Activated T-cell treated with anti-CD3 and anti-CD28 coated beads, Interleukin-2, amount 50 U/mL, for 48 hours (primary cell): ENCODE data around the gene HMX3.

Experiments
- DNase-seq, 2 experiments: peaks; one replicate each; pipeline ENCODE4 v3.0.0-alpha.2; 2020

The HMX3 gene

GRCh38 chr10:123135415-123136141, at the start of gene HMX3:
Gene HMX3, plus strand, starts transcription at chr10:123135970. Its CDS starts 81 bp downstream, at chr10:123136051.
- DNase-seq = peak; percentile 65 to 71

GRCh38 chr10:123086281-123086680, 49.5 kb upstream of the HMX3 start:
- DNase-seq = no peak

DNA sequence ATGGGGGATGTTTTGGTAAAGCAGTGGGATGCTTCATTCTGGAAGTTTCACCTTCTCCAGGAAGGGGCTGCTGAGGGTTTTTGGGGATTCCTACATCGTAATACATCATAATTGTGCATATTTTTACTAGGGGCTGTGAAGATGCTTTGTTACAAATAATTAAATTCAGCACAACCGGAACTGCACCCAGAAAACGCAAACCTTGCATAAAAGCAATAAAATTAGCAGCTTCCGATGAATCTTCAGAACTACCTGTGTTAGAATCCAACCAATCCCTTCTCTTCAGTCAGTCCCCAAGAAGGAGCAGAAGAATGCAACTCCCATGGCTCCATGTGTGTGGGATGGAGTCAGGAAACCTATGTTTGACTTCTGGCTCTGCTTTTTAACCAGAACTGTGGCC, 48.4 kb upstream of the HMX3 start:
- DNase-seq = no peak

DNA sequence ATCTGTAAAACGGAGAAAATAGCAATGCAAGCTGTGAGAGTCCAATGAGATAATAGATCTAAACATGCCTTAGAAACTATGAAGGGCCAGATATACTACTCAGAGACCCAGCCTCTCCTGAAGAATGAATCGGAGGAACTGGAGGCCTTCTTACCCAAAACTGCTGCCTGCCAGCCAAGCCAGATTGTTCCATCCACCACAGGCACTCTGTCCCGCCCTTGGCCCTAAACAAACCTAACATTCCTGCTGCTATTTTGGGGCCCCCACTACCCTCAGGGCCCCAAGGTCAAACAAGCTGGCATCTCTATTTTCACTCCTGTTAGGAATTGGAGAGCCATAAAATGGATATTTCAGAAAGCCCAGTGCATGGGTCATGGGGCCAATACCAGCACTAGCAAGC, 48.0 kb upstream of the HMX3 start:
- no peak for DNase-seq

- DNase-seq = no peak
Observed at GRCh38 chr10:123092635-123093414, 42.9 kb upstream of the HMX3 start.

DNA sequence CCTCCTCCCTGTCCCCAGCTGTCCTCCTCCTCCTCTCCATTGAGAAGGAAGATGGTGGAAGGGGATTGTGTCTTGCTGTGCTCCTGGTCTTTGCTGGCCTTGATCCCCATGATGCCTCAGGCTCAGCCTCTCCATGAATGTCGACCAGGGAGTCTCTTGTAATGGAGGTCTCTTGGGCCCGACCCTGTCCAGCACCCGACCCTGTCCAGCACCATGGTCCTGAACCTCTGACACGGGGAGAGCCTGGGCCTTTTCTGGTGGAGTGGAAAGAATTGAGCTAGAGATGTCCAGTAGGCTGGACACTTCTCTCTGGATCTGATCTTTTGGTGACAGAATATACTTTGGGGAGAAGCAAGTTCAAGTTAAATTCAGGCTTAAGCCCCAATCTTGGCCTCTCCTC, 42.3 kb upstream of the HMX3 start:
- DNase-seq = no peak

DNA sequence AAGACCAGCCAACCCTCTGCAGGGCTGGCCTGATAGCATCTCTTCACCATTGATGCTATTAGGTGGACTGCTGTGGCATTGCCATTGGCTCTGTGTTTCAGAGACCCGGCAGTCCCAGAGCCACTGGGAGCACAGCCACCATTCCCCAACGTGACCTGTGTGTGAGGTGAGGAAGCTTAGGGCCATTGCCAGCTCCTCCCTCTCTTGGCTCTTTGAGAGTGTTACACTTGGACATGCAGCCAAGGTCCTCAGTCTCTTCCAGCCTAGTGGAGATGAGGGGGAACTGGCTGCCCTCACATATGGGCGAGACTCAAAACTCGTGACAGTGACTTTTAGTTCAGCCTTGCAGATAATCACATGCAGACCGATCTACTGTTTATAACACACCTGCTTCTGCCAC, 39.3 kb upstream of the HMX3 start:
- DNase-seq = no peak

DNA sequence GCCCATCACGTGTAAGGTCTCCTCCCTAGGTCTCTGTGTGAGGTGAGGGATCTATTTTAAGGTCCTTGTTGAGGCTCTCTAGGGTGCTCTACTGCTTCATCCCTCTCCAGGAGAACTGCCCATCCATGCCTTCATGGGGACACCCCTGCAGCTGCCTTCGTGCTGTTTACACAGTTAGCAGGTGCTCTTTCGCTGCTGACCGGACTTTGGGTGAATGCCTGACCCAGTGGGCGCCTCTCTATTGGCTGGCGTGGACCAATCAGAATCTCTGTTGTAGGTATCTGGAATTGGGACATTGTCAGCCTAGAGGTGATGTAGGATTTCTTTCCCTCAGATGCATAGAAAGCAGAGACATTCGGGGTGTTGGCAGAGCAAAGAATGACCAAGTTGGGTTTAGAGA, 38.7 kb upstream of the HMX3 start:
- no peak for DNase-seq

DNA sequence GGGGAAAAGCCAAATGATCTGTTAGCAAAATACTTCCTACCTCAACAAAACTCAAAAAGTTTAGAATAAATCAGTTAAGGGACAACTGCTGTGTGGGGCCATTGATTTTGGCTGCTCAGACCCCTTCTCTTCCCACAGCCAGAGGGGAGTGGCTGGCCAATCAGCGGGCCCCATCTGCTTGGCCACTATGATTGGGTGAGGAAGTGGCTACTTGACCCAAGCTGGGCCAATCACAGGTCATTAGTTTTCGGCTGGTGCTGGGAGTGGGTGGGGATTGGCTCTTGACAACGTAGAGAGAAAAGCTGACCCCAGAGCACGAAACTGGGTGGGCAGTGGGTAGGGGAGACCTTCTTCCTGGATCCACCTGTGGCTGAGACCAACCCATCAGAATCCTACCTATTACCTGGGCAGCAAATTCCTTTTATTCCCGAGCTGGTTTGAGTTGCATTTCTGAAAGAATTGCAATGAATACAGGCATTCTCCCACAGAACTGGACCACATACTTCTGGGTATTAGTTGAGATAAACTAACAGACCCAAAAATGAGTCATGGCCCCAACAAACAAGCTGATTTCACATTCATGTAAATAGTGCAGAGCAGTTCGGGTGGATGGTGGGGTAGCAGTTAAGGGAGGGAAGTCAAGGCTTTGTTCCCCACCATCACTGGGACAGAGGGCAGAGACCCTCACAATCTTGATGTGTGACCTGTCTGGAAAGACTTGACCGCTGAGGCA, 35.6 kb upstream of the HMX3 start:
- no peak for DNase-seq

- no peak for DNase-seq
Observed at GRCh38 chr10:123101872-123102271, 33.9 kb upstream of the HMX3 start.

DNA sequence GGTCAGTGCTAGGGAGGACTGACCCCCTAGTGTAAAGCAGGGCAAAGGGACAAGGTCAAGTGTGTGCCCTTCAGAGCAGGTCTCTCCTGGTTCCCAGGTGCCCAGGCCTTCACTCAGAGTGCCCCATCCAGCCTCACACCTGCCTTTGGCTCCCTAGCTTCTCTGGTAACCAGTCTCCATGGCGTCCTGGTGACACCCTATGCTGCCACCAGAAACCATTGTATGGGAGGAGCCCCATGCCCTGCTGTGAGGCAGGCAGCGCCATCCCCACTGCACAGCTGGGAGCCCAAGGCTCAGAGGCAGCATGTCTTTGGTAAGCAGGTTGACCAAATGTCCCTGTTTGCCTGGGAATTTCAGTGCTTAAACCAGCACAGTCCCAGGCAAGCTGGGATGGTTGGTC, 33.1 kb upstream of the HMX3 start:
- no peak for DNase-seq

DNA sequence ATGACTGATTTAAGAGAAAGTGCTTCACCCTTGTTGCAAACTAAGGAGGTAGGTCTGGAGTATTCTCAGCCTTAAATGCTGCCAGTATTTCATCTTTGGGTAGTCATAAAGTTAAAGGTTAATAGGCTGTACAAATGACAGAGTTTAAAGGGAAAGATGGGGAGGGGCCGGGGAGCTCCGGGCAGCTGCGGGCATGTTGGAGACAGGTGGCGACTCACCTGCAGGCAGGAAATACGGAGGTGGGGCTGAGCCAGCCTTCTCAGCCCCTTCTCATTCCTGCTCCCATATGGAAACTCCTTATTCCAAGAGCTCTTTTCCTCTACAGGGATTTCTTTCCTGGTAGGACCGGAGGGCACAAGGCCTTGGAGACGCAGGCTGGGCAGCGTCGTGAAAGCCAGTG, 31.8 kb upstream of the HMX3 start:
- DNase-seq = no peak

- no peak for DNase-seq
Observed at GRCh38 chr10:123109466-123109865, 26.3 kb upstream of the HMX3 start.

- no peak for DNase-seq
Observed at GRCh38 chr10:123117644-123118417, 17.9 kb upstream of the HMX3 start.

DNA sequence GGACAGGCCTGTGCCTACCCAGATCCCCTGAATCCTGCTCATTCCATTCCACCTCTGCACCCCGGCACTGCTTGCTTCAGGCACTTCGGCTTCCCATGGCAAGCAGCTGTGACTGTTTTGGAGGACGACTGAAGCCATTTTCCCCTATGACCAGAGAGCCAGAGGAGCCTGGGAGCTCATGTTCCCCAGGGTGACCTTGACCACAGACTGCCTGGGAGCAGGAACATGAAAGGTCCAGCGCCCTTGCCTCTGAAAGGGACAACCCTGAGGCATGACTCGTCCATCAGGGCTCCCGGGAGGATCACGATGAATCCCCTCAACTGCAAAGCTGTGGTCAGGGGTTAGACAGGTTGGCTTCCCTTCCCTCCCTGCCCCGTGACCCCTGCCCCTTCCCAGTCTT, 16.7 kb upstream of the HMX3 start:
- DNase-seq = no peak

DNA sequence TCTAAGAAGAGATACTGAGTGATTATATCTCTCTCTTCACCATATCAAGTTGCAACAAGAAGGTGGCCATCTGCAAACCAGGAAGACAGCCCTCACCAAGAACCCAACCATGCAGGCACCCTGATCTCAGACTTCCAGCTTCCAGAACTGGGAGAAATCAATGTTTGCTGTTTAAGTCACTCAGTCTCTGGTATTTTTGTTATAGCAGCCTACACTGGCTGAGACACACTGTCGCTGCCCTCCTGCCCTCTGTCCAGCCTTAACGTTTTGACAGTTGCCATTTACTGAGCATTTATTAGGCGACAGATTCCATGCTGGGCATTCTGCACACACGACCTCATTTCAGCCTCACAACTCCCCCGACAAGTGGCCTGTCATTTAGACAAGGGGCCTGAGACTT, 9.5 kb upstream of the HMX3 start:
- no peak for DNase-seq

- no peak for DNase-seq
Observed at GRCh38 chr10:123129618-123130271, 6.0 kb upstream of the HMX3 start.

- peak; percentile 92 to 94 for DNase-seq
Observed at GRCh38 chr10:123132576-123133477, 2.9 kb upstream of the HMX3 start.

GRCh38 chr10:123133541-123134342, 2.0 kb upstream of the HMX3 start:
- DNase-seq = no peak

DNA sequence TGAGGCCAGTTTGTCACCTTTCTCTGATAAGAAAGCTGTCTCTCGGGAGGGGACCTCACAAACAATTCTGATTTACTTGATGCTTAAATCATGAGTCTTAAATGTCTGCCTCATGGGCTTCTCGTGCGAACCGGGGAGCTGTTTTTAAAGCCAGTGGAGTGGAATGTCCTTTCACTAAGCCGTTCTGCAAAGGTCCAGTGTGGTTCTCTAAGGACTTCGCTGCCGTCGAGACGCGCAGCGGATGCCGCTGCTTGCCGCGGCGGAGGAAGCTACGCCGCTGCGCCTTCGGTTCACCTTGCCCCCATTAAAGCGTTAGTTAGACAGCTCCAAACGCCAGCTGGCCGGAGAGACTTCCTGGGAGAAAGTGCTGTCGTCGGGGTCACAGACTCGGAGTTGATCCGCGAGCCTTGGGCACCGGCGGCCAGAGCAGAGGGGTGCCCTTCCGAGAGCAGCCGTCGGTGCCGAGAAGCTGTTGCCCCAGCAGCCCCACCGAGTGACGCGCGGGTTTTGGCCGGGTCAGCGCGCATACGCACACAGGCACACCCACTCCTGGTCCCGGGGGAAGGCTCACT, 1.3 kb upstream of the HMX3 start:
- DNase-seq = peak; percentile 35 to 43
